ENCODE results near the gene VLDLR. TPM values are rescaled to one million over a fixed set of nuclear protein-coding genes. Genes with fewer than 3 reads are reported as not detected.

VLDLR gene
- 1 to 10 TPM; 1.5 to 4.6 (median 3.0) TPM for total RNA-seq

DNA sequence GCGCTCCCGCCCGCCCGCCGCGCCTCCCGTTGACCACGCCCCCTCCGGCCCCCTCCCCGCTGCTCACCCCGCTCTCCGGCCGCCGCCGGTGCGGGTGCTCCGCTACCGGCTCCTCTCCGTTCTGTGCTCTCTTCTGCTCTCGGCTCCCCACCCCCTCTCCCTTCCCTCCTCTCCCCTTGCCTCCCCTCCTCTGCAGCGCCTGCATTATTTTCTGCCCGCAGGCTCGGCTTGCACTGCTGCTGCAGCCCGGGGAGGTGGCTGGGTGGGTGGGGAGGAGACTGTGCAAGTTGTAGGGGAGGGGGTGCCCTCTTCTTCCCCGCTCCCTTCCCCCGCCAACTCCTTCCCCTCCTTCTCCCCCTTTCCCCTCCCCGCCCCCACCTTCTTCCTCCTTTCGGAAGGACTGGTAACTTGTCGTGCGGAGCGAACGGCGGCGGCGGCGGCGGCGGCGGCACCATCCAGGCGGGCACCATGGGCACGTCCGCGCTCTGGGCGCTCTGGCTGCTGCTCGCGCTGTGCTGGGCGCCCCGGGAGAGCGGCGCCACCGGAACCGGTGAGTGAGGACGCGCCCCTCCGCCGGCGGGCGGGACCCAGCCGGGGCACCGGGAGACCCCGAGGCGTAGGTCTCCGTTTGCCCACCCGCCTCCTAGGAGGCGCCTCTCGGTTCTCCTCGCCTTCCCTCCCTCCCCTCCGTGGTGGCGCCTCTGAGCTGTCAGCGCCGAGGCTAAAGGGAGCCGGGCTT, at the start of gene VLDLR:
Gene VLDLR (plus strand): TSS at position 66 of the 739 bp plus-strand sequence. CDS start 403 bp downstream, at position 469.
- ATAC-seq (peak; percentile 44 to 55), DNase-seq (peak; percentile 7)
- Mint-ChIP-seq H3K9me3 (no peaks in the 10 kb centered on the region), H3K27me3 (ENCODE audit: low read depth) (peaks cover 54% of the 10 kb centered on the region), H3K4me1 (ENCODE audit: low read depth) (peaks cover 12% of the 10 kb centered on the region), H3K36me3 (ENCODE audit: insufficient read depth) (no peaks in the 10 kb centered on the region), H3K4me3 (peak within 1 kb of the TSS; percentile 85)

DNA sequence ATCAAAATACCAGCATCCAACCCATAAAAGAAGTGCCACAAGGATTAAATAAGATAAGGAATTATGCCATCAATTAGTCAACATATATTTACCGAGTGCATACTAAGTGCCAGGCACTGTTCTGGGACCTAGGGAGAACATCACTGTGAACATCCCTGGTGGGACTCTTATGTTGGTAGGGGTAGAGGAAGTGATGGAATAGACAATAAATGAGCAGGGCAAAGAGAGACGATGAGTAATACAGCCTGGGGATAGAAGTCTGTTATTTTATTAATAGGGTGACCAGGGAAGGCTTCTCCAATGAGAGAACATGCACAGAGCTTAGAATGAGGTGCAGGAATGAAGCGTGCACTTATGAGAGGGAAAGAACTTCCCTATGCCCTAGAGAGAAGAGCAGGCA, 47.4 kb upstream of the VLDLR start:
- no peak for DNase-seq
- ATAC-seq: no peak
- H3K4me3 Mint-ChIP-seq: no peak overlapping the region
- peaks cover 5% of the 10 kb centered on the region for H3K27me3 Mint-ChIP-seq (ENCODE audit: low read depth)
- H3K9me3 Mint-ChIP-seq: no peaks in the 10 kb centered on the region
- no peaks in the 10 kb centered on the region for H3K36me3 Mint-ChIP-seq (ENCODE audit: insufficient read depth)
- H3K4me1 Mint-ChIP-seq (ENCODE audit: low read depth): no peaks in the 10 kb centered on the region

DNA sequence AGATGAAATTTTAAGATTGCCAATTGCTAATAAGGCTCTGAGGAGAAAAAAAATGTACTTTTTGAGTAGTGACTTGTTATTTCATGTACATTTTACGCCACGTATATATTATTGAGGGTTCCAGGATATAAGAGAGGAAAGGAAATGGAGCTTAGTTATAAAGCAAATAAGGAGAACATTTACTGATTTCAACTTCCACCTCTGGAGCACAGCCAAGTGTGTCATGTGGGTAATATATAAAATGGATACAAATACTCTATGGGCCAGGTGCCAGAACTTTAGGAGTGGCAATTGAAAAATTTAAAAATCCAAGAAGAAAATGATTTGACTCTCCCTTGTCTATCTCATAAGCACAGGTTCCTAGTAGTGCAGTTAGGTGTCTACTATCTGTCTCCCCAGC, 45.0 kb upstream of the VLDLR start:
- Mint-ChIP-seq H3K36me3 (ENCODE audit: insufficient read depth) (no peaks in the 10 kb centered on the region), H3K4me1 (ENCODE audit: low read depth) (no peaks in the 10 kb centered on the region), H3K27me3 (ENCODE audit: low read depth) (peaks cover 5% of the 10 kb centered on the region), H3K4me3 (no peak overlapping the region), H3K9me3 (no peaks in the 10 kb centered on the region)
- ATAC-seq (no peak), DNase-seq (no peak)

DNA sequence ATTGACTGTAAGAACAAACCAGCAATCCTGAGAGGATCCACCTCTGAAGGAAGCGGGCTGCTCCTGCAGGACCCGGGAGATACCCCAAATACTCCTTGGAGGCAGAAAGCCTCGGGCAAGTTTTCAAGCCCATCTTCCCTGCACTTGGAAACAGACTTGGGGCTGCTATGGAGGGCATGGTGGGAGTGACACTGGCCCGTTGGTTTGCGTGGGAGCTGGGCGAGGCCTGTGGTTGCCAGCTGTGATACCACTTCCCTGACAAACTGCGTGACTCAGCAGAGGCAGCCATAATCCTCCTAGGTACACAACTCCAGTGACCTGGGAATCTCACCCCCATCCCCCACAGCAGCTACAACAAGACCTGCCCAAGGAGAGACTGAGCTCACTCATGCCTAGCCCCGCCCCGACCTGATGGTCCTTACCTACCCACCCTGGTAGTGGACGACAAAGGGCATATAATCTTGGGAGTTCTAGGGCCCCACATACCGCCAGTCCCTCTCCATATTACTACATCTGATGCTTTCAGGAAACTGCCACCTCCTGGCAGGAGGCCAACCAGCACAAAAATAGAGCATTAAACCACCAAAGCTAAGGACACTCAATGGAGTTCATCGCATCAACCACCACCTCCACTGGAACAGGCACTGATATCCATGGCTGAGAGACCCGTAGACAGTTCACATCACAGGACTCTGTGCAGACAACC, 38.1 kb upstream of the VLDLR start:
- Mint-ChIP-seq H3K9me3 (no peaks in the 10 kb centered on the region), H3K4me1 (ENCODE audit: low read depth) (no peaks in the 10 kb centered on the region), H3K36me3 (ENCODE audit: insufficient read depth) (no peaks in the 10 kb centered on the region), H3K4me3 (no peak overlapping the region), H3K27me3 (ENCODE audit: low read depth) (peaks cover 7% of the 10 kb centered on the region)
- DNase-seq (no peak), ATAC-seq (no peak)

DNA sequence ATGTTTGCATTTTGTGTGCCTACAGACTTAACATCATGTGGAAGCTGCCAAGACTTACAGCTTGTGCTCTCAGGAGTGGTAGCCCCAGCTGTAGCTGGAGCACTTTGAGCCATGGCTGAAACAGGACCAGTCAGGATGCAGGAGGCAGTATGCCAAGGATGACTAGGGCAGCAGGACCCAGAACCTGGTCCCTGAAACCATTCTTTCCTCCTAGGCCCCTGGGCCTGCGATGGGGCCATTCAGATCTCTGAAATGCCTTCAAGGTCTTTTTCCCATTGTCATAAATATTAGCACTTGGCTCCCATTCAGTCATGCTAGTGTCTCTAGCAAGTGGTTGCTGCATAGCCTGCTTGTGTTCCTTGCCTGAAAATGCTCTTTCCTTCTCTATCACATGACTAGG, 29.6 kb upstream of the VLDLR start:
- no peak overlapping the region for H3K4me3 Mint-ChIP-seq

DNA sequence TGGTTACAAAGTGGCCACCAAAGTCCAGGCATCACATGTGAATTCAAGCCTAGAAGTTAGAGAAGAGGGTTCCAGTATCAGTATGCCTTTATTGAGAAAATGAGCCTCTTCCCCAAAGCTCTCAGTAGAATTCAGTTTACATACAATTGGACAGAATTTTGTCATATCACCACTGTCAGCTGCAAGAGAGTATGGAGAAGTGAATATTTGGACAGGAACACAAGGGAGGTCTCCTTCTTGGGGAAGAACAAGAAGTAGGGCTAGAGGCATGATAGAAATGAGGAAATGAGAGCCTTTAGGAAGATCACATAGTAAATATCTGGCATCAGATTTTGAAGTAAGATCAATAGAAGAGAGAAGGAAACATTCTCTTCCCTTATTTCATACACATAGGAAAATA, 27.8 kb upstream of the VLDLR start:
- peaks cover 10% of the 10 kb centered on the region for H3K27me3 Mint-ChIP-seq (ENCODE audit: low read depth)
- no peak for DNase-seq
- no peak for ATAC-seq
- no peaks in the 10 kb centered on the region for H3K4me1 Mint-ChIP-seq (ENCODE audit: low read depth)
- no peaks in the 10 kb centered on the region for H3K36me3 Mint-ChIP-seq (ENCODE audit: insufficient read depth)
- no peak overlapping the region for H3K4me3 Mint-ChIP-seq
- H3K9me3 Mint-ChIP-seq: peaks cover 15% of the 10 kb centered on the region

More for the DNA sequence above, 29.6 kb upstream of the VLDLR start:
- peaks cover 2% of the 10 kb centered on the region for H3K27me3 Mint-ChIP-seq (ENCODE audit: low read depth)
- no peaks in the 10 kb centered on the region for H3K36me3 Mint-ChIP-seq (ENCODE audit: insufficient read depth)
- ATAC-seq (no peak), DNase-seq (no peak)
- no peaks in the 10 kb centered on the region for H3K4me1 Mint-ChIP-seq (ENCODE audit: low read depth)
- H3K9me3 Mint-ChIP-seq: peaks cover 15% of the 10 kb centered on the region

DNA sequence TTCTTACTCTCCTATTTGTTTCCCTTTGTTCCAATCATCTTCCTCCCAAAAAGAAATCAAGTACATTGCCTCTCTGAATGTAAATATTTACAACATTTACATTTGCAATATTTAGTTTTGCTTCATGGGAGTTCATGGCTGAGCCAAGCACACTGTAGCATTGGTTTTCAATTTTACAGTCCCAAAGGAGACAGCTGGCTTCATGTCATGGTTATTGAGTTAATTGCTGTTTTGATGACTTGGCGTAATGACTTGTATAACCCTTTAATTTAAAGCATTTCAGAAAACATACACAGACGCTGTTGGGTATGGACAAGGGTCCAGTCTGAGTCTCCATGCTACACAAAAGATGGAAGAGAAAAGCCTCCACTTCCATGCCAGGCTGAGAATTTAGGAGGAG, 25.6 kb upstream of the VLDLR start:
- no peak for ATAC-seq
- Mint-ChIP-seq H3K9me3 (peaks cover 15% of the 10 kb centered on the region), H3K4me1 (ENCODE audit: low read depth) (no peaks in the 10 kb centered on the region), H3K4me3 (no peak overlapping the region), H3K36me3 (ENCODE audit: insufficient read depth) (no peaks in the 10 kb centered on the region), H3K27me3 (ENCODE audit: low read depth) (peaks cover 14% of the 10 kb centered on the region)
- DNase-seq: no peak

DNA sequence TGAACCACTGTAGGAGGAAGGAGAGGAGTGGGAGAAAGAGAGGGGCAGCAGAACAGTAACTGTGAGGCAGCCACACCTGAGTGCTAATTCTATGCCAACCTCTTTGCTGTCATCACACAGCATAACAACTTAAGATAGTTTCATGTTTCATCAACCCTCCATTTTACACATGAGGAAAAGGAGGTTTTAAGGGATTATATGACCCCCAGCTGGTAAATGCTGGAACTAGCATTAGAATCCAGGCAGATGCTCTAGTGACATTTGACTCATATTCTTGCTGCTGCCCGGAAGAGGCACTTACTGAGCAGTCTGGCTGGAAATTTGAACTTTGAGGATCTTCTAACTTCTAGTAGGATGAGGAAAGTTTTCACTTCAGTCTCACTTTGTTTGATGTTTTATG, 24.1 kb upstream of the VLDLR start:
- DNase-seq (no peak), ATAC-seq (no peak)
- H3K36me3 Mint-ChIP-seq (ENCODE audit: insufficient read depth): no peaks in the 10 kb centered on the region
- peaks cover 17% of the 10 kb centered on the region for H3K27me3 Mint-ChIP-seq (ENCODE audit: low read depth)
- no peak overlapping the region for H3K4me3 Mint-ChIP-seq
- no peaks in the 10 kb centered on the region for H3K4me1 Mint-ChIP-seq (ENCODE audit: low read depth)
- H3K9me3 Mint-ChIP-seq: peaks cover 7% of the 10 kb centered on the region

DNA sequence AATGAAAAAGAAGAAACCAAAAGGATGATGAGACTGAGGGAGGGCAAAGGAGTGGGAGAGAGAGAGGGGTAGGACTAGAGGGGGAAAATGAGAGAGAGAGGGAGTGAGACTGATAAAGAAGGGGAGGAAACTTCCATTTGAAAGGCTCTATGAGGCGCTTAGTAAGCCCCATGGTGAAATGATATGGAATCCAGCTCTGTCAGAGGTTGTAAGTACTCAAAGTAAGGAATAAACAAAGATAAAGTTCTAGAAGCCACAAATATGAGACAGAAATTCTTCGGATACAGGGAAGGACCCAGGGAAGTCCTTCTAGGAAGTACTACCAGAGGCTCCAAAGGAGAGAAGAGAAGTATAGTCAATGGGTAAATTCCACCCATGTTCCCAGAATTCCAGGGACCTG, 21.7 kb upstream of the VLDLR start:
- peaks cover 17% of the 10 kb centered on the region for H3K27me3 Mint-ChIP-seq (ENCODE audit: low read depth)
- H3K9me3 Mint-ChIP-seq: no peaks in the 10 kb centered on the region
- no peak for ATAC-seq
- H3K4me1 Mint-ChIP-seq (ENCODE audit: low read depth): no peaks in the 10 kb centered on the region
- no peaks in the 10 kb centered on the region for H3K36me3 Mint-ChIP-seq (ENCODE audit: insufficient read depth)
- no peak overlapping the region for H3K4me3 Mint-ChIP-seq
- DNase-seq: no peak

DNA sequence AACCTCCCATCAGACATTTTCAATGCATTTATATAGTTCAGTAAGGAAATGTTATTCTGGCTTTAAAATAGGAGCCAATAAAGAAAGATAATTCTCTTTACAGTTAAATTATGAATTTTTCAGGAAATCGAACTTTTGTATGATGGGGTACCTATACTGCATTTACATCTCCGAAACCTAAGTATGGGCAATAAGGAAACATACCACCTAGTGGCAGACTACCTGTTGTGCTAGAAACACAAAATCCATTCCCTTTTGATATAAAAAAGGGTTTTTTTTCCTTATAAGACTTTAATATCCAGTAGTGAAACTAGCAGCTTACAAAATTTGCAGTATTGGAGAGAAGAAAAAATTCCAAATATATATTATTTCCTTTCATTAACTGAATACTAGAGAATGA, 21.3 kb upstream of the VLDLR start:
- Mint-ChIP-seq H3K4me3 (no peak overlapping the region), H3K36me3 (ENCODE audit: insufficient read depth) (no peaks in the 10 kb centered on the region), H3K9me3 (no peaks in the 10 kb centered on the region), H3K4me1 (ENCODE audit: low read depth) (no peaks in the 10 kb centered on the region), H3K27me3 (ENCODE audit: low read depth) (peaks cover 17% of the 10 kb centered on the region)
- ATAC-seq (no peak), DNase-seq (no peak)

DNA sequence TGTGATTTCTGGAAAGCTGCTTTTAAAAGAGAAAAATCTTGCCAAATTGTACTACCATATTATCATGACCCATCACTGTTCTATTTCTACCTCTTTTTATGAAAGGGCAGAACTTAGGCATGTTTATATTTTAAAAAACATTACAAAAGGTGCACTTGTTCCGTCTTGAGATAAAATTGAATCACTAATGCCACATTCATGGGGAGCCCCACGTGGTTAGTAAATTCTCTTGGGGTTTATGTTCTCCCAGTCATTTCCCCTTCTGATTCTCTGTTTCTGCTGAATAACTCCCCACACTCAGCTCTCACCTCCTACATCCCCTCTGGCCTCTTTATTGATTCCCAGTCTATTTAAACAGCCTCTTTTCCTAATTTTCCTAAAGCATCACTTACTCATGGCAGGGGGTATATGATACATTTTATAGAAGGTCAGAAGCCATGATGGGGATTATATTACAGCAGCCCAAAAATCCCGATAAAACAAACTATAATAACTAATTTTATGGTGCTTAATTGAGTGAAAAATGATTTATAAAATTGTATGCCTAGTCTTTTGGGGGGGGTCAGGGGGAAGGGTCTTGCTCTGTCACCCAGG, 19.7 kb upstream of the VLDLR start:
- Mint-ChIP-seq H3K27me3 (ENCODE audit: low read depth) (peaks cover 17% of the 10 kb centered on the region), H3K4me3 (no peak overlapping the region), H3K36me3 (ENCODE audit: insufficient read depth) (no peaks in the 10 kb centered on the region), H3K4me1 (ENCODE audit: low read depth) (no peaks in the 10 kb centered on the region), H3K9me3 (no peaks in the 10 kb centered on the region)
- no peak for ATAC-seq
- no peak for DNase-seq

DNA sequence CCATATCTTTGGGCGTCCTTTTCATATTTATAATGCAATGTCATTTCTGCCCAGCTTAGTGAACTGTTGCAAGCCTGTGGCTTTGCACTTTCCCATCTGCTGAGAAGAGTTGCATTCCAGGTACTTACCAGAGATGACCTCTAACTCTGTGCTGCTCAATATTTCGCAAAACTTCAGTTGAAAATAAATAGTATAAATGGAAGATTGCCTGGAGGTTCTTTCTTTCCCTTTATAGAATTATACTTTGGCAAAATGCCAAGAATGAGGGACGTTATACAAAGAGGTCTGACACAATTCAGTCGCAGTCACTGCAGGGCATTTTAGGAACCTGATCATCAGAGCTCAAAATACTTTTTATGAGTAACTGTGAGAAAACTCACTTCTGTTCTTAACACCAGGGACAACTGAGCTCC, 18.9 kb upstream of the VLDLR start:
- Mint-ChIP-seq H3K27me3 (ENCODE audit: low read depth) (peaks cover 19% of the 10 kb centered on the region), H3K36me3 (ENCODE audit: insufficient read depth) (no peaks in the 10 kb centered on the region), H3K9me3 (no peaks in the 10 kb centered on the region), H3K4me3 (no peak overlapping the region), H3K4me1 (ENCODE audit: low read depth) (no peaks in the 10 kb centered on the region)
- DNase-seq: no peak
- no peak for ATAC-seq

DNA sequence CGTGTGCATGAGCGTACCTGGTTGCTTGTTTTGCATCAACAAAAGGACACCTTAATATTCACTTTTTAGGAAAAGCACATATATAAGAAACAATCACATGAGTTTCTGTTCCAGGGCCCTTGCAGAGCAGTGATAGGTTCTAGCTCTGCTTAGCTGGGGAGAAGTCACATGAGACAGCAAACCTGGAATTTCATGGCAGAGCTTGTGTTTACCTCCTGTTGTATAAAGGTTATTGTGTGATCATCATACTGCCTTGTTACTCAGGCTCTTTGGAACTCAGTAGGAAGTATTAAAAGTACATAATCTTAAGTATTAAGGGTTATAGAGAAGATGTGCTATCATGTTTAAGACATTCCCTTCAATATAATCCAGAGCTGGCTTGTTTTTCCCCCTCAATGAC, 18.0 kb upstream of the VLDLR start:
- H3K4me1 Mint-ChIP-seq (ENCODE audit: low read depth): no peaks in the 10 kb centered on the region
- peaks cover 15% of the 10 kb centered on the region for H3K27me3 Mint-ChIP-seq (ENCODE audit: low read depth)
- no peak for ATAC-seq
- no peak overlapping the region for H3K4me3 Mint-ChIP-seq
- DNase-seq: no peak
- no peaks in the 10 kb centered on the region for H3K9me3 Mint-ChIP-seq
- no peaks in the 10 kb centered on the region for H3K36me3 Mint-ChIP-seq (ENCODE audit: insufficient read depth)

DNA sequence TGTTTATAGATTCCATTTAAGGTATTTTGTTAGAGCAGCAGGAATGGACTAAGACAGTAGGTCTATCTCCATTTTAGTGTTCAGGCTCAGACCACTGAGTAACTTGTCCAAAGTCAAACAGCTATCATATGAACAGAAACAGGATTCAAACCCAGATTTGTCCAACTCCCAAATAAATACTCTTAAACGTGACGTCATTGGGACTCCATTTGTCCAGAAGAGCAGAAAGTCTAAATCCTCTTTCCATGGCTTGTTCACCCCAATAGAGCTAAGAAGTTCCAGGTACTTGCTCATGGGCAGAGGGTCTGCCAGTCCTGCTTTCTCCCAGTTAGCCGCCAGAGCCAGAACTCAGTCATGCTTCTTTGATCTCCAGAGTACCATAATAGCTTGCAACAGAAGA, 16.3 kb upstream of the VLDLR start:
- no peak overlapping the region for H3K4me3 Mint-ChIP-seq
- H3K27me3 Mint-ChIP-seq (ENCODE audit: low read depth): peaks cover 15% of the 10 kb centered on the region
- no peaks in the 10 kb centered on the region for H3K4me1 Mint-ChIP-seq (ENCODE audit: low read depth)
- H3K9me3 Mint-ChIP-seq: no peaks in the 10 kb centered on the region
- ATAC-seq (no peak), DNase-seq (no peak)
- H3K36me3 Mint-ChIP-seq (ENCODE audit: insufficient read depth): no peaks in the 10 kb centered on the region

DNA sequence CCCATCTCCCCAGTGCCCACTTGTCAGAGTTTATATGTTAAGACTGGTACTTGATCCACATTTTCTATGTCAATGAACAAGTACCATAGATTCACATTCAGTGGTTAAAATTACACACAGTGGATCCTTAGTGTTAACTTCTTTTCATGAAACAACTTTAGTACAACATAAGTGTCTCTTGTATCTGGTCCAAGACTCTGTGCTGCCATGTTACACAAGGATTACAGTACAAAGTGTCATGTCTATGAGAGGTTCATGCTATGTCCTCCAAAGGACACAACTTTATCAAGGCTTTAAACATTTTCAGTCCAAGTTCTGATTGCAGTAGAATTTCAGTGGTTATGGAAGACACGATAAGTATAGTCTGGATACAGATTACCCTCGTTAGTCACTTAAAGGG, 13.3 kb upstream of the VLDLR start:
- DNase-seq (no peak), ATAC-seq (no peak)
- H3K27me3 Mint-ChIP-seq (ENCODE audit: low read depth): peaks cover 21% of the 10 kb centered on the region
- H3K4me1 Mint-ChIP-seq (ENCODE audit: low read depth): no peaks in the 10 kb centered on the region
- H3K4me3 Mint-ChIP-seq: no peak overlapping the region
- no peaks in the 10 kb centered on the region for H3K9me3 Mint-ChIP-seq
- no peaks in the 10 kb centered on the region for H3K36me3 Mint-ChIP-seq (ENCODE audit: insufficient read depth)
